NCI-H2107 (cell line): ENCODE measurements around the gene HERC5.
"Not testable (repeated sequence)": the region's sequence is repeated elsewhere in the genome, so short reads cannot be mapped to it uniquely, and the experiment has no call there.

Experiments
- DNase-seq: peaks from one replicate; lab custom pipeline; 2025; lab: John Stamatoyannopoulos, UW

Gene HERC5

DNA sequence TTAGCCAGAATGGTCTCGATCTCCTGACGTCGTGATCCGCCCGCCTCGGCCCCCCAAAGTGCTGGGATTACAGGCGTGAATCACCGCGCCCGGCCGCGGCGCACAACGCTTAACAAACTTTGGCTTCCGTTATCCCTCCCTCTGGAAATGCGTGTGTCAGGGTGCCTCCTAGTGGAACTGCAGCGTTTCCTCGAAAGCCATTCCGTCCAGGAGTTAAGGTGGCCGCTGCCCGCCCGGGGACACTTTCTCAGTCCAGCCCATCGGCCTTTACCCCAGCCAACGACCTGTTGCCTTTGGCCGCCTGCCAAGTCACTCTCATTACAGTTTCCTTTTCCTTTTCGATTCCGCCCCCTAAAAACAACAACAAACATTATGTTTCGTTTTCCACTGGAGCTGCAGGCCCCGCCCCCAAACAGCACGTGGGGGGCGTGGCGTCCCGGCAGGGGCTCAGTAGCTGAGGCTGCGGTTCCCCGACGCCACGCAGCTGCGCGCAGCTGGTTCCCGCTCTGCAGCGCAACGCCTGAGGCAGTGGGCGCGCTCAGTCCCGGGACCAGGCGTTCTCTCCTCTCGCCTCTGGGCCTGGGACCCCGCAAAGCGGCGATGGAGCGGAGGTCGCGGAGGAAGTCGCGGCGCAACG is at the start of gene HERC5:
Gene HERC5 (plus strand): TSS at position 450 of the 637 bp plus-strand sequence. CDS start 151 bp downstream, at position 601.
- DNase-seq = no peak

DNA sequence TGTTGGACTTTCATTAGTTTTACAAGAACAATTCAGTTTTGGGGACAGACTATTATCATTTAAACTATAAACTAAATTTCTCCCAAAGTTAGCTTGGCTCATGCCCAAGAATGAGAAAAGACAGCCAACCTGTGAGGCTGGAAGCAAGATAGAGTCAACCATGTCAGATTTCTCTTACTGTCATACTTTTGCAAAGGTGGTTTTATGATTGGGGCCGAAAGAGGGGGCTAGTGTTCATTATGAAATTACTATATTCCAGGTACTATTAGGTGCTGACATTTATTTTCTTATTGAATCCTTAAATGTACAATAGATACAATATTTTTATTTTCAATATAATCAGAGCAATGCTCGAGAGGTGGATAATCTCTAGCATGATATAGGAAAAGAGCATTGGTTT is 47.7 kb upstream of the HERC5 start:
- DNase-seq = no peak

DNA sequence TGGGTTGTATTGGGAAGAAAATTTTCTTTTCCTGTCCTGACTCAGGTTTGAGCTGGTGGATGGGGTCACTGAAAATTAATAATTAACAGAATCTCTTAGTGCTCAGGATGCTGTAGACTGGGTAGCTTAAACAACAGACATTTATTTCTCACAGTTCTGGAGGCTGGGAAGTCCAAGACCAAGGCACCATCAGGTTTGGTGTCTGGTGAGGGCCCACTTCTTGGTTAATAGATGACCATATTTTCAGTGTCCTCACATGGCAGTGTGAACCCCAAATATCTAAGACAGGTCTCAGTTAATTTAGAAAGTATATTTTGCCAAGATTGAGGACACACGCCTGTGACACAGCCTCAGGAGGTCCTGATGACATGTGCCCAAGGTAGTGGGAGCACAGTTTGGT is 47.1 kb upstream of the HERC5 start:
- DNase-seq = no peak

DNA sequence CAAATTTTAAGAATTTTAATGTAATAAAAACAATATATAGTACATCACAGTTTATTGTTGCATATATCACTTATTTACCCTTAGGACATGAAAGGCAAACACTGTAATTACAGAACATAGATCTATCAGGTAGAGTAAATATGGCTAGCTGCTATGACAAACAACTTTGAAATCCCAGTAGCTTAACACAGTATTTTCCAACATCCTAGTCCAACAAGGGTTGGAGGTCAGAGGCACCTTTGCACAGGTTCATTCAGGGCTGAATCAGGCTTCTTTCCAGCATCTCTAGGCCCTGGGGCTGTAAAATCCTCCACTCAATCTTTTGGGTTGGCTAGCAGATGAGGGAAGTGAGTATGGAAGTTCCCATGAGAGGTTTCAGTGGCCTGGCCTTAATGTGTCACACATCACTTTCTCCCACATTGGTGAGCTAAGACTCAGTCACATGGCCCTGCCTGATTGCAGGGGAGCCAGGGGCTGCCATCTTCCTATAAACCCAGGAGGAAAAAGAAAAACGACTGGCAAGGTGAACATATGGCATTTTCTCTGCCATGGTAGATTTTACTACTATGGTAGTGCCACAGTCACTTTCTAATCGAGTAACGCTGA is 45.3 kb upstream of the HERC5 start:
- no peak for DNase-seq

DNA sequence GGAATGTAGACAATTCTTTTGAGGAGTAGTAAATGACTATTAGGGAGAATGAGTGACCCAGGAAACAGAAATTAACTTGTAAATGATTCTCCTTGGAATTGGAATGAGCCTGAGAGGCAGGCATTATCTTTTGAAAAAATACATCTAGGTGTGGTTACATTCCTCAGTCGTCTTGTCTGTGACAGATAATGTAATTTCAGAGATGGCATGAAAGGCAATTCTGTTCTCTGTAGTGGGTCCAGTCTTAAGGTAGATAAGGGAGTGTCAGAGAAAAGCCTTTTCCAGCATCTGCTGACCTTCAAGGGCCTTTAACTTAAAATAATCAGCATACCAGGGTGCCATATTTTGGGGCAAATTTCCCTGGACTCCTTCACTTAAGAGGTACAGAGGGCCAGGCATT is 43.1 kb upstream of the HERC5 start:
- DNase-seq = no peak

DNA sequence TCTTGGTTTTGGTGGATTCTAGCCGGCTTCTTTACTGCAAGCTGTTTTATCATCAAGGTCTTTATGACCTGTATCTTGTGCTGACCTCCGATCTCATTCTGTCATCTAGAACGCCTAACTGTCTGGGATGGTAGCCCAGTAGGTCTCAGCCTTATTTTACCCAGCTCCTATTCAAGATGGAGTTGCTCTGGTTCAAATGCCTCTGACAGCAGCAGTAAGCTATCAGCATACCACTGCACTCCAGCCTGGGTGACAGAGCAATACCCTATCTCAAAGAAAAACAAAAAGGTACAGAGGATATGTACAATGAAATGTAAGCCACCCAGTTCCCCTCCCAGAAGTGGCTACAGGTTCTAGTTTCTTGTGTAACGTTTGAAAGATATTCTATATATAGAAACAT is 42.2 kb upstream of the HERC5 start:
- DNase-seq = no peak

DNA sequence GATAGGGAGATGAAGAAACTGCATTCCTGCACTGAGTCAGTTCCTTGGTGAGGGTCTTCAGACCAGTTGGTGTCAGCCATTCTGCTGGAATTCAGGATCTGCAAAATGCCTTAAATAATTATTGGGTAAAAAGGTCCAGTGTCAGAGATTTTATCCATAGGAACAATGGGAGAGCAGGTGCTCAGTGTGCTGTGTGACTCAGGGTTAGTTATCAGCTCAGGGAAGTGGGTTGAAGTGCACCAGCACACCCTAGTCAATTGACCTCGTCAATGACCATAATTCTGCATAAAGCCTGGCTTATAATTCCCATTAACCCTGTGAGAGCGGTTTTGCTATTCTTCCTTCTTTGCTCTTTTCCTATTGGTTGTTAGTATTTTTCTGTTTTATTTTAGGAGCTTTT is 40.9 kb upstream of the HERC5 start:
- DNase-seq = no peak

DNA sequence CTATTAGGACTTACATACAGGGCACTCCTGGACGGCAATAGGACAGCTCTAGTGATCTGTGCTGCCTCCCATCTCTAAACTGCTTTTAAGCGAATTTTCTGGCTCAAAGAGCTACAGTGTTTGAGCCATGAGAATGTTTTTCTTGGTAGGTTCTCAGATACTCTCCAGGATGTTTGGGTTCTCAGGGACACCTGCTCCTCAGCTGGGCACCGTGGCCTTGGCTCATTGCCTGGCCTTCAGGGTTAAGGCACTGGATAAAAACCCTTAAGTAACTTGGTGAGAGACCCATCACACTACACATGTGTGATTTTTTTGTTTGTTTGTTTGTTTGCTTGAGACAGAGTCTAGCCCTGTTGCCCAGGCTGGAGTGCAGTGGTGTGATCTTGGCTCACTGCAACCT is 38.5 kb upstream of the HERC5 start:
- no peak for DNase-seq

DNA sequence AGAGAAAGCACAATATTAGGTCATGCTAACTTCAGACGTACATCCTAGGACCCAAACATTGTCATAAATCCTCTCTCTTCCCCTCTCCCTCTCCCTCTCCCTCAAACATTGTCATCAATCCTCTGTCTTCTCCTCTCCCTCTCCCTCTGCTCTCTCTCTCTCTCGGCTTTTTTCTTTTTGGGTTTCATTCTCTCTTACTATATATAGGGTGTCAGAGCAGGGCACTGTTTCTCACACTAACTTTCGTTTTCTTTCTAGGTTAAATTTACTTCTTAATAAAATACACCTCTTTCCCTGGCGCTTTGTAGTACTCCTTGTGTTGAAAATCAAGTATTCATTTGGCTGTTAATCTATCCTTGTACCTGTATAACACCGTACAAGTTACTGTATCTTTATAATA is 37.0 kb upstream of the HERC5 start:
- no peak for DNase-seq

DNA sequence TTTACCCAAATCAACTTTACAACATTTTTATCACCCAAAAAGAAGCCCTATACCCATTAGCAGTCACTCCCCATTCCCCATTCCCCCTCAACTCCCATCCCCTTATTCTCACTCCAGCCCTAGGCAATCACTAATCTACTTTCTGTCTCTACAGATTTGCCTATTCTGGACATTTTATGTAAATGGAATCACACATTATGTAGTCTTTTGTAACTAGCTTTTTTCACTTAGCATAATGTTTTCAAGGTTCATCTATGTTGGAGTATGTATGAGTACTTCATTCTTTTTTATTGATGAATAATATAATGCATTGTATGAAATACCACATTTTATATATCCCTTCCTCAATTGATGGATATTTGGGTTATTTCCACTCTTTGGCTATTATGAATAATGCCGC is 36.1 kb upstream of the HERC5 start:
- no peak for DNase-seq

DNA sequence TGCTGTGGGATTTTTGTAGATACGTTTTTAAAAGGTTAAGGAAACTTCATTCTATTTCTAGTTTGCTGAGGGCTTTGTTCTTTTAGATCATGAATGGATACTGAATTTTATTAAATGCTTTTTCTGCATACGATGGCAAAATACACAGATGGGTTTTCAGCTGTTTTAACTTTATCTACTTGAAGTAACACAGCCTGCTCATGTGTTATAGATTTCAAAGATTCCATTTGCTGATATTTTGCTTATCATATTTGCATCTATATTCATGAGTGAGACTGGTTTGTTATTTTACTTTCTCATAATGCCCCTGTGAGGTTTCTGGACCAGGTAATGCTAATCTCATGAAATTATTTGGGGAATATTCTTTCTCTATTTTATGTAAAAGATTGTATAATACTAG is 34.5 kb upstream of the HERC5 start:
- no peak for DNase-seq

DNA sequence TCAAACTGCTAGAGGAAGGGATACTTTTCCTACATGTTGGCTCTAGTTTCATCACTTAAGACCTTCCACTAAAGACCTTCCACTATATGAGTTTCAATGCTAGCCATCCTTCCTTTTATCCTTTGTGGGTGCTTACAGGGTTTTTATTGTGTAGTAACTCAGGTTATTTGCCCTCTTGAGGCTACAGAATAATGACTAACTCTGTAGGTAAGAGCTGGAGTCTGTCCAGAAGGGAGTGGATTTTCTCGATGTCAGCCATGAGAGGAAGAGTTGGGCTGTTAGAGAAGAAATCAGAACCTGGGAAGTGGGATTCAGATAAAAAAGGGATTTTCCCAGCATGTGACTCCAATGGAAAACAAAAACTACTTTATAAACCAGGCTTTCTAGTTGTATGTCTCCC is 27.5 kb upstream of the HERC5 start:
- DNase-seq = no peak

DNA sequence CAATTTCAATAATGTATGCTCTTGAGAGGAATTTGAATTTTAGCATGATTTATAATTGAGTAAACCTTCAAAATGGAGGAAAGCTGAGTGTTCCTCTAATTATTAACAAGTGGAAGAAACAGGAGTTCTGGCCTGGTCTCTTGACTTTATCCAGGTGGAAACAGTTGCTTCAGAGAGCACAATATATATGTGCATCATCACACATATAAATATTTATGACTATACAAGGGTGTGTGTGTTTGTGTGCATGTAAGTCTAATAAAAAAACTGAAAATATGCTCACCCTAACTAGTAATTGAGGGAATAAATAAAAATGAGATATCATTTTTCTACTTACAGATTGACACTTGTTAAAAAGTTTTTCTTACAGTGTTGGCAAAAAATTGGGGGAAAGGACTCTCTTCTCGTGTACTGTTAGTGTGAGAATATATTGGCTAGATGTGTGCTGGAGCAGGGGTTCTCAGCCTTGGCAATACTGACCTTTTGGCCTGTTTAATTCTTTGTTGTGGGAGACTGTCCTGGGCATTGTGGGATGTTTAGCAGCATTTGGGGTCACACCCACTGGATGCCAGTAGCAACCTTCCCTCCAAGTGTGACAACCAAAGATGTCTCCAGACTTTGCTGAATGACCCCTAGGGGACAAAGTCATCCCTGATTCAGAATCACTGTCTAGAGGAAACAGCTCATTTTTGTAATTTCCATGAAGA is 20.8 kb upstream of the HERC5 start:
- DNase-seq = no peak

DNA sequence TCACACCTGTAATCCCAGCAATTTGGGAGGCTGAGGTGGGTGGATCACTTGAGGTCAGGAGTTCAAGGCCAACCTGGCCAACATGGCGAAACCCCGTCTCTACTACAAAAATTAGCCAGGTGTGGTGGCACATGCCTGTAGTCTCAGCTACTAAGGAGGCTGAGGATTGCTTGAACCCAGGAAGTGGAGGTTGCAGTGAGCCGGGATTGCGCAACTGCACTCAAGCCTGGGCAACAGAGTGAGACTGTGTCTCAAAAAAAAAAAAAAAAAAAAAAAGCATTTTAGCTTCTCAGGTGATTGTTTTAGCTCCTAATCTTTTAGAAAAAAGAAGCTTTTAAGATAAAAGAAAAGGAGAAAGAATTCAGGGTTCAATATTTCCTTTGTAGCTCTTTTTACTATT is 19.0 kb upstream of the HERC5 start:
- not testable (repeated sequence) for DNase-seq

DNA sequence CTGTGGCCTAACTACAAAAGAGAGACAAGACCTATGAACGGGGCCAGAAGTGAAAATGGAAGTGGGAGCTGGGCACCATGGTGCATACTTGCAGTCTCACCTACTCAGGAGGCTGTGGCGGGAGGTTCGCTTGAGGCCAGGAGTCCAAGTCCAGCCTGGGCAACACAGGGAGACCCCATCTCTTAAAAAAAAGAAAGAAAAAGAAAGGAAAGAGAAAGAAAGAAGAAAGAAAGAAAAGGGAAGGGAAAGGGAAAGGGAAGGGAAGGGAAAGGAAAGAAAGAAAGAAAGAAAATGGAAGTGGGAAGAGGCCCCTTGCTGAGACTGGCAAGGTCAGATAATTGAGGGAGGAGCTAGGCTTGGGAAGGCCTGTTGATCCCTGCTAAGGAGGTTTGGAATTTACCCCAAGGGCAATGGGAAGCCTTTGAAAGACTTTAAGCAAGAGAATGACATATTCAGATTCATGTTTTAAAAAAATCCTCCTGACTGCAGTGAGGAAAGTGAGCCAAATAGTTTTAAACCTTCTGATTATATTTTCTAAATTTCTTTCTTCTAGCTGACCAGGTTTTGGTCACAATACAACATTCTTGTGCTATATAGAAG is 17.7 kb upstream of the HERC5 start:
- DNase-seq = no peak

DNA sequence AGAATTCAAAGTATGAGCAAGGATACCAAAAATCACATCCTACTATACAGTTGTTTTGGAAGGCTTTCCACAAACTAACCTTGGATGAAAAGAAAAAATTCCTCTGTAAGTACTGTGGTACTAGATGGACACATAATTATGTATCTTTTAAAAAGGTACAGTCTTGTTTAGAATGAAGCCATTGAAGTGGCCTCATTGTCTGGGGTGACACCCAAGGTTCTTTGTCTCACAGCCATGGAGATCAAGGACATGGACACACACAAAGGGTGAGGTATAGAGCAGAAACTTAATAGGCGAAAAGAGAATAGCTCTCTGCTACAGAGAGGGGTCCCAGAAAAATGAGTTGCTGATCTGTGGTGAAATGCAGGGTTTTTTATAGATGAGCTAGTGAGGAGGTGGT is 16.8 kb upstream of the HERC5 start:
- DNase-seq = no peak

DNA sequence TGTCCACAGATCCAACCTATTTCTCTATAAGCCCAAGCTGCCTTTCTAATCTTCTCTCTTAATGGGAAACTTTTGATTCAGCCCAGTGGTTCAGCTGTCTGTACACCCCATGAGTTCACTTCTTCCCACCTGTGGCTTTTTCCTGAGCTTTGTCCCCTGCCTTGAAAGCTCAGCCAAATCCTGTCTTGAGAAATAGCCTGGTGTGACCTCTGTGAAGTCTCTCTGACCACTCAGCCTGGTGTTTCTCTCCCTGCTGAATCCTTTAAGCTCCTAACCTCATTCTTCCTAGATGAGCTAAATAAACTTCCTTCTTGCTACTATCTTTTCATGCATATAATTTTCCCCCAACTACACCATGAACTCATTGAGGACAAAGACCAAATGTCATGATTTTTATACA is 15.2 kb upstream of the HERC5 start:
- DNase-seq = no peak

DNA sequence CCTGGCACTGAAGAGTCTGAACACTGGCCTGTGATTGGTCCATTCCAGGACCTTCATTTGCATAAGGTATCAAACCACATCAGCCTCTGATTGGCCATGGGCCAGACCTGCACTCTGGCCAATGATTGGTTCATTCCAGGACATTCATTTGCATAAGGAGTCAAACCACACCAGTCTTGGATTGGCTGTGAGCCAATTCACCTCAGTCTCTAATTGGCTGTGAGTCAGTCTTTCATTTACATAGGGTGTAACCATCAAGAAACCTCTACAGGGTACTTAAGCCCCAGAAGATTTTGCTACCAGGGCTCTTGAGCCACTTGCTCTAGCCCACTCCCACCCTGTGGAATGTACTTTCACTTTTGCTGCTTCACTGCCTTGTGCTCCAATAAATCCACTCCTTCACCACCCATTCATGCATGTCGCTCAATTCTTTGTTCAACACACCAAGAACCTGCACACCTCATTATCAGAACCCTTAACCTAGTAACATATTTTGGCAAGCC is 14.2 kb upstream of the HERC5 start:
- no peak for DNase-seq

DNA sequence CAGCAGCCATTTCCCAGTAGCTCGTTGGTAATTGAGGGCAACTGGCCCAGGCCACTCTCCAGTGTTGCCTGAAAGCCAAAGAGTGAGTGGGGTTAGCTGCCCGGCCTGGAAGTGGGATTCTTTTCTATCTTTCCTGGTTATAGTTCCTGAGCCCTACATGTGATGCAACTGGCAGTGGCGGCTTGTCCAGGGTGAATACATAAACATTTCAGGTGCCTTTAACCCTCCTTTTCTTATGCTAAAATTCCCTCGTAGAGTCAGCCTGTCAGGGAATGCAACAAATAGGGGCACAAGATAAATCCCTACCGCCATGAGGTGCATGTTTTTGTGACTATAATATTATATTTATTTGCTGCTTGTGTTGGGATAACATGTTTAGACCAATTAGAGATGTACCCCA is 13.4 kb upstream of the HERC5 start:
- DNase-seq = no peak

DNA sequence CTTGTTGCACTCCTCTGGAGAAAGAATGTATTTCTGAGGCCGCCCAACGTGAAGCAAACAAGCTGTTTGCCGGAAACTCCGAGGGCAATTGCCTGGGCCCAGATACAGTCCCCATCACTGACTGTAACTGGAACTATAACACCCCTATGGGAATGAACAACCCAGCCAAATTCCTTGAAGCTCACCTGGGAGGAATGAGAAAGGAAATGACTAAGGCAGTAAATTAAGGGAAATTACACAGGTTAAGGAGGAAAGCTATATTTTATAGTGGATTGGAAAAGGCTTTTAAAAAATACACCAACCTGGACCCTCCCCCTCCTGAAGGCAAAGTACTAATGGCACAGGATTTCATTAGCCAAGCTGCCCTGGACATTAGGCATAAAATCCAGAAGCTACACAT is 11.7 kb upstream of the HERC5 start:
- no peak for DNase-seq

DNA sequence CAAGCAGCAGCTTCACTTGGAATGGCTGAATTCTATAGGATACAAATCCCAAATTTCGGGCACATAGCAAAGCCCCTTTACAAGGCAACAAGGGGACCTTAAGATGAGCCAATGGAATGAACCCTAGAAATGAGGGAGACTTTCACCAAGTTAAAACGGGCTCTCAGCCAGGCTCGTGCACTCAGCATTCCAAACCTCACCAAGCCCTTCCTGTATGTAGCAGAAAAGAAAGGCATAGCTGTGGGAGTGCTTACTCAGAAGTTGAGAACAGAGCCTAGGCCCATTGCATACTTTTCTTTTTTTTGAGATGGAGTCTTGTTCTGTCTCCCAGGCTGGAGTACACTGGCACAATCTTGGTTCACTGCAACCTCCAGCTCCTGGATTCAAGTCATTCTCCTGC is 10.8 kb upstream of the HERC5 start:
- DNase-seq = no peak

DNA sequence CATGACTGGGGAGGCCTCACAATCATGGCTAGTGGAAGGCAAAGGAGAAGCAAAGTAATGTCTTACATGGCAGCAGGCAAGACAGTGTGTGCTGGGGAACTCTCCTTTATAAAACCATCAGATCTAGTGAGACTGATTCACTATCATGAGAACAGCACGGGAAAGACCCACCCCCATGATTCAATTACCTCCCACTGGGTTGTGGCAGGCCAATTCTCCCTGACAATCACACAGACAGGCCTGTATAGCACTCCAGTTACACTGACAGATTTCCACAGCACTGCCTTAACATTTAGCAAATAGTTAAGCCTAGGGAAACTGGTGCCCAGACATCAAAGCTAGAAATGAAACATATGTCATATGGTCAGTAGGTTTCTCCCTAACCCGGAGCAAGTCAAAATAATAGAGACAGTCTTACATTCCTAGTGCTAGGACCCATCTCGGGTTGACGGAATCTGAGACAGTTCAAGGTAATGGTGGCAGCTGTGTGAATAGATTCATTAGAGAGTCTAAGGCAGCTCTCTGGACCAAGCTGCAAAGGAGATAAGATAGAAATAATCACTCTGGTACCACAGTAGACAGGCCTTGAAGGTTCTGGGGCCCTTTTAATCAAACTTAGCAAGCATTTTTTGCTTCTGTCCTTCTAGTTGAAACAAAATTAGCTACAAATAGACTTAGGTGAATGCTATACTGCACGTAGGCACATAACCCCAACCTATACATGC is 9.4 kb upstream of the HERC5 start:
- DNase-seq = no peak
